Activated CD8-positive, alpha-beta T cell treated with anti-CD3 and anti-CD28 coated beads, Interleukin-2, amount 10 ng/mL, durations not matched to agents 7 days and 5 days (primary cell): ENCODE data around the gene EZH1. TPM values are rescaled to one million over a fixed set of nuclear protein-coding genes. Genes with fewer than 3 reads are reported as not detected.
"Not testable (repeated sequence)": the region's sequence is repeated elsewhere in the genome, so short reads cannot be mapped to it uniquely, and the experiment has no call there.

Experiments
- ATAC-seq: fragments of 150-1000 bp; cut with Tn5 transposase; one replicate; pipeline ENCODE4 v1.10.0; 2021; ENCODE audit warnings: moderate library complexity
- CTCF ChIA-PET: fragments of 350-600 bp; sonication (Branson Sonifier 250); formaldehyde crosslinking; loops from one replicate; lab custom pipeline; 2021; ENCODE audit warnings: antibody characterized with exemption; lab: Charles Lee
- POLR2A ChIA-PET: fragments of 350-600 bp; sonication (Branson Sonifier 250); formaldehyde crosslinking; loops from one replicate; lab custom pipeline; 2021; ENCODE audit warnings: antibody characterized with exemption; lab: Charles Lee
- DNase-seq: peaks from one replicate; pipeline ENCODE4 v3.0.0-alpha.2; 2020
- H3K27ac Mint-ChIP-seq: one replicate; pipeline ENCODE4 v1.8.0; 2021; ENCODE audit warnings: mild to moderate bottlenecking, mixed read lengths
- H3K27me3 Mint-ChIP-seq: one replicate; pipeline ENCODE4 v1.8.0; 2021; ENCODE audit warnings: low read depth, mixed read lengths
- H3K36me3 Mint-ChIP-seq: one replicate; pipeline ENCODE4 v1.8.0; 2021; ENCODE audit warnings: low read depth, mixed read lengths
- H3K4me1 Mint-ChIP-seq: one replicate; pipeline ENCODE4 v1.8.0; 2021; ENCODE audit warnings: low read depth, mixed read lengths
- H3K4me3 Mint-ChIP-seq: one replicate; pipeline ENCODE4 v1.8.0; 2021; ENCODE audit warnings: mild to moderate bottlenecking, mixed read lengths
- H3K9me3 Mint-ChIP-seq: one replicate; pipeline ENCODE4 v1.8.0; 2022; ENCODE audit warnings: mixed read lengths; ENCODE audit not compliant: insufficient read depth
- total RNA-seq, 2 experiments: library from RNA; stranded (reverse); gene quantifications; one replicate each; pipeline ENCODE4 v1.2.3, GENCODE V29; 2021

The EZH1 gene
- total RNA-seq, 2 experiments from 2014 or later = 32.4 to 37.7 TPM

DNA sequence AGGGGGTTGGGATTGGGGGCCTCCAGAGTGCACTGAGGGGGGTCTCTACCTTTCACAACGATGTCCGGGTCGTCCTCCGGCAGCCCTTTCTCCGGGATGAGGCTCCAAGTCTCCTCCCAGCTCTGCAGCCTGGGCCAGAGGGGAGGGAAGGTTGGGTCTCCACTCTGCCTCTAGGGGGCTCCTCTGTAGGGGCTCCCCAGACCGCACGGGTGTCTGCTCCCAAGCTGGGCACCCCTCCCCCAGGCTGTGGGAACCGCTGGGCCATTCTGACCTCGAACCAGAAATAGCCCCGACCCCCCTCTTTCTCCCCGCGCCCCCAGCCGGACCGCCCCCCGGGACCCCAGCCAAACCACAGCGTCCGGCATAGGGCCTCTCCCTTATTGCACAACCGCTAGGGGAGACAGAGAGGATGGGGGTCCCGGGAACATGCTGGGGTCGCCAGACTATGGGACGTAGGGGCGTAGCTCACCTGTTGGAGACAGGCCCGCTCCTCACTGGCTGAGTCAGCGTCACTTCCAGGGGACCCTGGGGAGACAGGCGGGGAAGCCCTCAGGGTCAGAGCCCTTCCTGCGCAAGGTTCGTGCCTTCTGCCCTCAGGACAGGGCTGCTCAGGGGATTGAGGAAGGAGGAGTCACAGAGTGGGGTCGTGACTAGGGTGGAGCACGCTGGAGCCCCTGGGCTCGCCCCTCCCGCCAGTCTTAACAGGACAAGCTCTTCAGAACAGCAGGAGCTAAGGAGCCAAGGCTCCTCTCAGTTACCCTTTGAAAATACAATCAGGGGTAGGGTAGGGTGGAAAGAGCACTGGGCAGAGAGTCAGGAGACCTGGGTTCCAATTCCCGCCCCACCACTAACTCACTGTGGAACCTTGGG lies 70.7 kb downstream of the EZH1 start:
- Mint-ChIP-seq H3K4me1 (peaks cover 49% of the 10 kb centered on the region), H3K27me3 (peaks cover 53% of the 10 kb centered on the region), H3K4me3 (no peak overlapping the region), H3K36me3 (no peaks in the 10 kb centered on the region), H3K27ac (no peak overlapping the region), H3K9me3 (no peaks in the 10 kb centered on the region)
- ATAC-seq (no peak), DNase-seq (peak; percentile 37)
- ChIA-PET CTCF (interaction anchor here (0.6 to 2.0 kb wide), 3 partner anchors 14 to 96 kb away, joined by 3 to 7 read pairs (median 6); partner anchors contain the start of gene PSMC3IP), POLR2A (interaction anchor here (0.6 to 1.0 kb wide), 2 partner anchors 10 to 75 kb away, joined by 3 read pairs; no protein-coding TSS in a partner anchor)

DNA sequence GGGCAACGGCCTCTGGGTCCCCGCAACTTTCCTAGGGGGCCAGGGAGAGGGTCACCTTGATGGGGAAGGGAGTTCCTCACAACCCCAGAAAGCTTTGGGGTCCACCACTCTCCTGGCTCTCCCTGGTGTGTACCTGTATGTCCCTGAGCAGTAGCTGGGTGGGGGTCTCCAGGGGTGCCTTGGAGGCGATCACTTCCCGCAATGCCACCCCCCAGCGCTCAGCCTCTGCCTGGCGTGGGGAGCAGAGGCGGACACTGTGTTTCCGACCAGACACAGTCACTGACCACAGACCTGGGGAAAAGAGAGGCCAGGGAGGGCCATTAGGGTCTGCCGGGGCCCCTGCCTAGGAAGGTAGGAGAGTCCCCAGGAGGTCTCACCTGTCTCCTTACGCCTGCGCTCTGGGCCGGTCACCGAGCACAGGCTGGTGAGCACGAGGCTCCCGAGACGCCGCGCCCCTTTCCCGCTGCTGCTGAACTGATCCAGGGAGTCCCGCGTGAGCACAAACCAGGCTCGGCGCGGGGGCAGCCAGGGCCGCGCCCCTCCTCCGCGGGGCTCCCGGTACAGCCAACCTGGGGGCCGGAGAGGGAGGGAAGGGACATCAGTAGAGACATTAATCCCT lies 71.5 kb downstream of the EZH1 start:
- ChIA-PET POLR2A (interaction anchor here (0.6 to 1.0 kb wide), 2 partner anchors 10 to 76 kb away, joined by 3 read pairs; no protein-coding TSS in a partner anchor), CTCF (interaction anchor here (1.0 to 2.0 kb wide), 2 partner anchors 11 to 95 kb away, joined by 3 to 7 read pairs; partner anchors contain the start of gene PSMC3IP)
- ATAC-seq (no peak), DNase-seq (no peak)
- Mint-ChIP-seq H3K4me3 (no peak overlapping the region), H3K9me3 (no peaks in the 10 kb centered on the region), H3K4me1 (peaks cover 42% of the 10 kb centered on the region), H3K27me3 (peaks cover 56% of the 10 kb centered on the region), H3K27ac (no peak overlapping the region), H3K36me3 (no peaks in the 10 kb centered on the region)

DNA sequence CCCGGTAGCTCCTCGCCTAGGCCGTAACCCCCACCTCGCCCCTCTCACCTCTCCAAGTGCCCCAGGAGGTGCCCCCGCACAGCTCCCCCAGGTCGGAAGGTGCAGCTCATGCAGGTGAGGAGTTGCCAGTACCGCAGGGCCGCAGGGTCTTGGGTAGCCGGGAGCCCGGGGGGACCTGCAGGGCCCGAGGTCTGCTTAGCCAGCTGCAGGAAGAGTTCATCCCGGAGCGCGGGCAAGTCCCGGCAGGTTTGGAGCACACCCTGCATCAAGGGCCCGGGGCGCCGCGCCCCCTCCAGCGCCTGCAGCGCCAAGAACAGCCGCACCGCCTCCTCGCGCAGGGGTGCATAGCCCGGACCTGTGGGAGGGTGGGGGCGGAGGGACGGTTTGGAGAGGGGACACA lies 72.8 kb downstream of the EZH1 start:
- H3K9me3 Mint-ChIP-seq = no peaks in the 10 kb centered on the region
- POLR2A ChIA-PET = interaction anchor here (0.7 to 0.9 kb wide), 3 partner anchors 63 to 696 kb away, joined by 3 to 4 read pairs (median 3); partner anchors contain the start of gene PSMC3IP
- no peak for DNase-seq

DNA sequence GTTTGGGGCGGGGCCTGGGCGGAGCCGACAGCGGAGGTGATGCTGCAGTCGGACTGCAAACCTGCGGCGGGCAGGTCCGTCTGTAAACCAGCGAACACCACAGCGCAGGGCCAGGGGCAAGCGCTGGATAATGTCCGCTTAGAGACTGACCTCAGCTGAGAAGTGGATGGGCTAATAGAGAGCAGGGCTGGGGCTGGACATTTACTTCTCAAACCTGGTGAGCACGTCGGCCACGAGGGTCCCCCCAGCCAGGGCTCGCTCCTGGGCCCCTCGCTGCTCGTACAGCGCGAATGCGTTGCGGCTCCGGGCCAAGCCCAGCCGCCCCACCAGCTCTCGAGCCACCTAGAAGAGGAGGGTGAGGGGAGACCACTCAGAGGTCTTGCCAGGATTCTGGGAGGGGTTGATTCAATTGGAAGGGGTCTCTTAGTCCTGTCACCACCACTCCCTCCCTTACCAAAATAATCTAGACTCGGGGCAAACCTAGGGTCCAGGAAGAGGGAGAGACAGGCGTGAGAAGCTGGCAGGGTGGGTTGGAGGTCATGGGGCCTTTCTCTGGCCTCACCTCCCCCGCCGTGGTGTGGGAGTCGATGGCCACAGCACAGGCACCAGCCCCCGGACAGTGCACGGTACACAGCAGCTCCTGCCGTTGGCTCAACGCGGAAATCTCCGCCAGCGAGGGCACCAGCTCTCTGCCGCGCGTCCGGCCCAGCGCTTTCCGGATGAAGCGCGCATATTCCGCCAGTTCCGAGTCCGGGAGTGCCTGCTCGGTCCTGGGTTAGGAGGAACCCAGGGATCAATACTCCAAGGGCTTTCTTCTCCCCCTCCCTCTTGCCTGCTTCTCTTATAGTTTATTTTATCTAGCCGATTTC lies 73.8 kb downstream of the EZH1 start:
- Mint-ChIP-seq H3K27me3 (peaks cover 50% of the 10 kb centered on the region), H3K27ac (no peak overlapping the region), H3K4me3 (peak overlapping the region; percentile 65), H3K36me3 (peaks cover 2% of the 10 kb centered on the region), H3K4me1 (peaks cover 26% of the 10 kb centered on the region), H3K9me3 (no peaks in the 10 kb centered on the region)
- ChIA-PET CTCF (interaction anchor here (0.7 to 4.1 kb wide), 3 partner anchors 9 to 93 kb away, joined by 3 to 22 read pairs (median 9); partner anchors contain the start of gene PSMC3IP), POLR2A (interaction anchor here (0.7 to 1.7 kb wide), 4 partner anchors 12 to 697 kb away, joined by 3 to 5 read pairs (median 4); partner anchors contain the start of genes PSMC3IP and TUBG2)
- ATAC-seq (no peak), DNase-seq (no peak)

More for the DNA sequence above, 72.8 kb downstream of the EZH1 start:
- H3K27ac Mint-ChIP-seq = no peak overlapping the region
- H3K4me1 Mint-ChIP-seq = peaks cover 32% of the 10 kb centered on the region
- peaks cover 56% of the 10 kb centered on the region for H3K27me3 Mint-ChIP-seq
- H3K36me3 Mint-ChIP-seq = no peaks in the 10 kb centered on the region
- no peak for ATAC-seq
- no peak overlapping the region for H3K4me3 Mint-ChIP-seq
- CTCF ChIA-PET = interaction anchor here (1.0 to 4.1 kb wide), 3 partner anchors 8 to 94 kb away, joined by 3 to 22 read pairs (median 9); partner anchors contain the start of gene PSMC3IP

DNA sequence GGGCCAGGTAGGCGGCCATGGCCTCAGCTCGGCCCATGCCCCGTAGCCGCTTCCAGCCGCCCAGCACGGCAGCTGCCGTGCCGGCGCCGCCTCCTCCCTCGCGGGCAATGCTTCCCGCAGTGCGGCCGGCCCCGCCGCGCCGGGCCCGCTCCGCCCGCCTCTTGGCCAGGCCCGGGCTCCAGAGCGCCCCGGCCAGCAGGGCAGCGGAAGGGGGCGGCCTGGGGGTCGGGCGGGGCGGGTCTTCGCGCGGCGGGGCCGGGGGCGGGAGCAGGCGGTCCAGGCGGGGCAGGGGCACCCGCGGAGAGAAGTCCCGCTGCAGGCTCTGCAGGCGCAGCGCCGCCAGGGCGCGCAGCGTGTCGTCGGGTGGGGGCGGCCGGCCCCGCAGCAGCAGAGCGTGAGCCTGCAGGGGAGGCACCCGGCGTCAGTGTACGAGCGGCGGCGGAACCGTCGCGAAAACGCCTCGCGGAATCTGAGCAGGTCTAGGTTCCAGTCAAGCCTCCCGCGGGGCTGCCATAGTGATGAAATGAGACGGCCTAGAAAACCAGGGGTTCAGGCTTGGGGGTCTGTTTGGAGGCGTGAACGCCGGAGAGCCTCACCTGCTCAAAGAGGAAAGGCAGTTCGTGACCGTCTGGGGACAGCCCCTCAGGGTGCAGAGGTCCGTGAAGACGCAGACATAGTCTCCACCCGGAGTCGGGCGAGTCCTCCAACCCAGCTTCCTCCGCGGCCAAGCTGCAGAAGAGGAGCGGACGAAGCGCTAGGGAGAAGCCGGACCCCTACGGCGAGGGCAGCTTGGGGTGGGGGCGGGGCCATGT lies 74.7 kb downstream of the EZH1 start:
- DNase-seq = peak; percentile 55
- Mint-ChIP-seq H3K27me3 (peaks cover 47% of the 10 kb centered on the region), H3K4me1 (peaks cover 26% of the 10 kb centered on the region), H3K9me3 (no peaks in the 10 kb centered on the region), H3K4me3 (peak overlapping the region; percentile 65), H3K36me3 (peaks cover 2% of the 10 kb centered on the region), H3K27ac (no peak overlapping the region)
- CTCF ChIA-PET = interaction anchor here (4.1 kb wide), 1 partner anchor 10 kb away, joined by 22 read pairs; no protein-coding TSS in a partner anchor
- peak; percentile 83 for ATAC-seq
- POLR2A ChIA-PET = interaction anchor here (1.7 kb wide), 1 partner anchor 11 kb away, joined by 5 read pairs; the partner anchor contains the start of gene TUBG2

DNA sequence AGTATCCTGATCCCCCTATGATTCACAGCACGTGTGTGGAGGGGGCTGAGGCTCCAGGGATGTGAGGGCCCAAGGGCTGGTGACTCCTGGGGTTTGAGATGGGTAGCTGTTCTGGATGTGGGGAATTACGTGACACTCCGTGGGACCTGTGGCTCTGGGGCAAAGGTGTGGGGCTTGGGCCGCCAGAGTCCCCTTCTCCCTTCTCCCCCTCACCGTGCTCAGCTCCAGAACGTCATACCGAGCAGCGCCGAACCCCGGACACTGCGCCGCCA lies 75.2 kb downstream of the EZH1 start:
- H3K4me3 Mint-ChIP-seq = peak overlapping the region; percentile 22
- peaks cover 2% of the 10 kb centered on the region for H3K36me3 Mint-ChIP-seq
- ChIA-PET CTCF (interaction anchor here (0.8 to 4.1 kb wide), 2 partner anchors 10 to 90 kb away, joined by 3 to 22 read pairs; no protein-coding TSS in a partner anchor), POLR2A (interaction anchor here (1.7 kb wide), 1 partner anchor 10 kb away, joined by 5 read pairs; the partner anchor contains the start of gene TUBG2)
- H3K27me3 Mint-ChIP-seq = peaks cover 41% of the 10 kb centered on the region
- H3K27ac Mint-ChIP-seq = no peak overlapping the region
- DNase-seq (no peak), ATAC-seq (no peak)
- peaks cover 25% of the 10 kb centered on the region for H3K4me1 Mint-ChIP-seq
- H3K9me3 Mint-ChIP-seq = no peaks in the 10 kb centered on the region

DNA sequence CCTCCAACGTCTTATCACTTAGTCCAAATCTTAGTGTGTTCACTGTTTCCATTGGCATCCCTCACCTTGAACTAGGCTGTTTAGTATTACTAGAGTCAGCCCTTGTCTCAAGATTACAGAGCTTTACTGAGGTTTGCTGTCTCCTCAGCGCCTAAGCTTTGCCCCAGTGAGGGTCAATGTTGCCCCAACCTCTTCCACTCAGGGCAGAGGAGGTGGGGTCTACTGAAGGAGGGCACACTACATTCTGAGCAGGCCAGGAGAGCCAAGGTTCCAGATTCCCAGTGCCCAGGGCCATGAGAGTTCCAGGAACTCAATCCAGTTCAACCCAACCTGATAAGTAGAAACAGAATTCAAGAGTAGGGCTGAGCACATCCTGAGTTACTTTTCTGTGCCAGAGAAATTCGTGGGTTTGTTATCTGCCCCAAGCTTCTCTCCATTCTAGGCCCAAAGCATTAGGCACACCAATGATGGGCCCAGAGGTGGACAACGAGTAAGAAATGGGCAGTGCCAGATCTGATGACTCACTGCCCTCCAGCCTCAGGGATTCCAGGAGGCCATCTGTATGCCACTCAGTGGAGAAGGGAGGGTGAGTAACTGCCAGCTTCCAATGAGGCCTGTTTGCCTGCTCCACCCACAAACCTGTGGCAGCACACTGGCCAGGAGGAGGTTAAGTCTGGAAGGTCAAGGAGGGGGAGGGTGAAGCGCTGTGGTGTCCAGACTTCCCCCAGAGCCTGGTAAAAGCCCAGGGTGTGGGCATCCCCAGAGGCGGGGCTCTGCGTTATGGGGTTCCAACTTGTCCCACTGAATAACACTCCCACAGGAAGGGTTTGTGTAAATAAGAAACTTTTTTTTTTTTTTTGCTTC lies 77.5 kb downstream of the EZH1 start:
- ChIA-PET CTCF (interaction anchor here (1.7 kb wide), 1 partner anchor 89 kb away, joined by 8 read pairs; the partner anchor contains the start of gene PSMC3IP), POLR2A (interaction anchor here (0.9 kb wide), 1 partner anchor 11 kb away, joined by 3 read pairs; no protein-coding TSS in a partner anchor)
- no peaks in the 10 kb centered on the region for H3K9me3 Mint-ChIP-seq
- ATAC-seq (no peak), DNase-seq (no peak)
- H3K27ac Mint-ChIP-seq = no peak overlapping the region
- H3K36me3 Mint-ChIP-seq = peaks cover 2% of the 10 kb centered on the region
- peaks cover 17% of the 10 kb centered on the region for H3K4me1 Mint-ChIP-seq
- peaks cover 29% of the 10 kb centered on the region for H3K27me3 Mint-ChIP-seq
- no peak overlapping the region for H3K4me3 Mint-ChIP-seq

DNA sequence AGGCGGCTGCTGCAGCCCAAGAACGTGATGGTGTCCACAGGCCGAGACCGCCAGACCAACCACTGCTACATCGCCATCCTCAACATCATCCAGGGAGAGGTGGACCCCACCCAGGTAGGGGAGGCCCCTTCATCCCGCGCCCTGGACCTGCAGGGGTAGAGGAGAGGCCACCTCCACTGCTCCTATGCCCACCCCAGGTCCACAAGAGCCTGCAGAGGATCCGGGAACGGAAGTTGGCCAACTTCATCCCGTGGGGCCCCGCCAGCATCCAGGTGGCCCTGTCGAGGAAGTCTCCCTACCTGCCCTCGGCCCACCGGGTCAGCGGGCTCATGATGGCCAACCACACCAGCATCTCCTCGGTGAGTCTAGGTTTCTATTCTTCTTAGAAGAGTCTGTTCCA lies 78.7 kb downstream of the EZH1 start:
- not testable (repeated sequence) for H3K4me3 Mint-ChIP-seq, H3K4me1 Mint-ChIP-seq, DNase-seq, H3K9me3 Mint-ChIP-seq, H3K27ac Mint-ChIP-seq, H3K36me3 Mint-ChIP-seq, ATAC-seq
- CTCF ChIA-PET = interaction anchor here (1.7 kb wide), 1 partner anchor 88 kb away, joined by 8 read pairs; the partner anchor contains the start of gene PSMC3IP
- POLR2A ChIA-PET = interaction anchor here (0.9 kb wide), 1 partner anchor 12 kb away, joined by 3 read pairs; no protein-coding TSS in a partner anchor
- peaks cover 19% of the 10 kb centered on the region for H3K27me3 Mint-ChIP-seq

DNA sequence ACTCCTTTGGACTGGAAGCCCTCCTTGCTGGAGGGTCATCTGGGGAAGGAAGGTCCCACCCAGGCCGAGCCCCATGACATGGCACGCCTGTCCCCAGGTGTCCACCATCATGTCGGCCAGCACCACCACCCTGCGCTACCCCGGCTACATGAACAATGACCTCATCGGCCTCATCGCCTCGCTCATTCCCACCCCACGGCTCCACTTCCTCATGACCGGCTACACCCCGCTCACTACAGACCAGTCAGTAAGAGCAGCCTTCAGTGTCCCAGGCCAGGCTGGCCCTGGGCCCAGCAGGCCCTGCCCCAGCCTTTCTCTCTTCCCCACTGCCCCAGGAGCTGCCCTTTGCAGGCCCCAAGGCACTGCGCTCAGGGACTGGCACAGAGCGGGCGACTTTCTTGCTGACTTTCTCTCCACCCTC lies 79.2 kb downstream of the EZH1 start:
- peaks cover 4% of the 10 kb centered on the region for H3K4me1 Mint-ChIP-seq
- ATAC-seq (no peak), DNase-seq (no peak)
- ChIA-PET CTCF (no interaction called here), POLR2A (no interaction called here)
- H3K4me3 Mint-ChIP-seq = no peak overlapping the region
- no peaks in the 10 kb centered on the region for H3K9me3 Mint-ChIP-seq
- H3K36me3 Mint-ChIP-seq = peaks cover 2% of the 10 kb centered on the region
- no peak overlapping the region for H3K27ac Mint-ChIP-seq
- peaks cover 15% of the 10 kb centered on the region for H3K27me3 Mint-ChIP-seq
